ENCODE results near the gene CYP26B1. TPM values are rescaled to one million over a fixed set of nuclear protein-coding genes. Genes with fewer than 3 reads are reported as not detected.

The CYP26B1 gene
- total RNA-seq, 1 experiment from 2014 or later = 3.0 TPM

GRCh38 chr2:72141881-72142451 lies 5.7 kb downstream of the CYP26B1 start:
- no TSS peak for BruUV-seq (replicated peaks)
- TF ChIP-seq, protein P1, sequence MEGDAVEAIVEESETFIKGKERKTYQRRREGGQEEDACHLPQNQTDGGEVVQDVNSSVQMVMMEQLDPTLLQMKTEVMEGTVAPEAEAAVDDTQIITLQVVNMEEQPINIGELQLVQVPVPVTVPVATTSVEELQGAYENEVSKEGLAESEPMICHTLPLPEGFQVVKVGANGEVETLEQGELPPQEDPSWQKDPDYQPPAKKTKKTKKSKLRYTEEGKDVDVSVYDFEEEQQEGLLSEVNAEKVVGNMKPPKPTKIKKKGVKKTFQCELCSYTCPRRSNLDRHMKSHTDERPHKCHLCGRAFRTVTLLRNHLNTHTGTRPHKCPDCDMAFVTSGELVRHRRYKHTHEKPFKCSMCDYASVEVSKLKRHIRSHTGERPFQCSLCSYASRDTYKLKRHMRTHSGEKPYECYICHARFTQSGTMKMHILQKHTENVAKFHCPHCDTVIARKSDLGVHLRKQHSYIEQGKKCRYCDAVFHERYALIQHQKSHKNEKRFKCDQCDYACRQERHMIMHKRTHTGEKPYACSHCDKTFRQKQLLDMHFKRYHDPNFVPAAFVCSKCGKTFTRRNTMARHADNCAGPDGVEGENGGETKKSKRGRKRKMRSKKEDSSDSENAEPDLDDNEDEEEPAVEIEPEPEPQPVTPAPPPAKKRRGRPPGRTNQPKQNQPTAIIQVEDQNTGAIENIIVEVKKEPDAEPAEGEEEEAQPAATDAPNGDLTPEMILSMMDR (IDR thresholded peaks at IDR 0.05; ENCODE audit: unreplicated experiment) = no peak
- peaks cover 23% of the 10 kb centered on the region for H3K36me3 Mint-ChIP-seq (ENCODE audit: insufficient read depth, unreplicated experiment)
- H3K9me3 Mint-ChIP-seq (ENCODE audit: low read depth, unreplicated experiment) = no peaks in the 10 kb centered on the region
- H3K4me1 Mint-ChIP-seq (ENCODE audit: low read depth, unreplicated experiment) = peaks cover 8% of the 10 kb centered on the region
- CTCF ChIA-PET = no interaction called here
- H3K4me3 Mint-ChIP-seq (ENCODE audit: low read depth, unreplicated experiment) = no peak overlapping the region
- no peak for DNase-seq
- intact Hi-C loops (cut with micrococcal nuclease; ENCODE audit: unreplicated experiment) = no loop called here
- peaks cover 28% of the 10 kb centered on the region for H3K27me3 Mint-ChIP-seq (ENCODE audit: unreplicated experiment)
- H3K27ac Mint-ChIP-seq (ENCODE audit: unreplicated experiment) = no peak overlapping the region

DNA sequence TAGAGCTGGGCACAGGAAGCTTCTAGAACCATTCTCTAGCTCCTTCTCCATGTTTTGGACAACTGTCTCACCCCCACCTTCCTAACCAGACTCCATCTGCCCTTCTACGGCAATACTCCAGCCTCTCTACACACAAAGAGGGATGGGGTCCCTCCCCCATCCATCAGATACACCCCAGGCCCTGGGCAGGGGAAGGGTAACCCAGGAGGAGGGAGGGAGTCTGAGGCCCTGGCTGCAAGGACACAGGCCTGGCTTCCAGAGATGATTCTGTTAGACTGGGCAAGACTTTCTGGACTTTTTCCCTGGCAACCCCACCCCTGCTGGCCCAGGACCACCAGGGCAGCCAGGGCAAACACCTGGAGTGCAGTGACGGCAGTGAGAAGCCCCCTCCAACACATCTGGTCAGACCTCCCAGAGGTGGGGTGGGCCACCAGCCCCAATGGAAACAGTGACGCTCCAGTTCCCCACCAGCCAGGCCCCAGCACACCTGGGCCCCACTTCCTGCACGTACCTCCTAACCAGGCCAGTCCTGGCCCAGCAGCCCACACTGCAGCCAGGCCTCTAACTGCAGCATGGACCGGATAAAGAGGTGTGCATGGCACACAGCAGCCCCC lies 6.5 kb downstream of the CYP26B1 start:
- no peak overlapping the region for H3K27ac Mint-ChIP-seq (ENCODE audit: unreplicated experiment)
- H3K4me3 Mint-ChIP-seq (ENCODE audit: low read depth, unreplicated experiment) = no peak overlapping the region
- no TSS peak for BruUV-seq (replicated peaks)
- CTCF ChIA-PET = no interaction called here
- peaks cover 23% of the 10 kb centered on the region for H3K36me3 Mint-ChIP-seq (ENCODE audit: insufficient read depth, unreplicated experiment)
- H3K4me1 Mint-ChIP-seq (ENCODE audit: low read depth, unreplicated experiment) = no peaks in the 10 kb centered on the region
- no peaks in the 10 kb centered on the region for H3K9me3 Mint-ChIP-seq (ENCODE audit: low read depth, unreplicated experiment)
- peaks cover 20% of the 10 kb centered on the region for H3K27me3 Mint-ChIP-seq (ENCODE audit: unreplicated experiment)
- TF ChIP-seq, protein P1 (IDR thresholded peaks at IDR 0.05; ENCODE audit: unreplicated experiment) = no peak
- intact Hi-C loops (cut with micrococcal nuclease; ENCODE audit: unreplicated experiment) = no loop called here
- DNase-seq = no peak

GRCh38 chr2:72140621-72140960 lies 7.1 kb downstream of the CYP26B1 start:
- no peaks in the 10 kb centered on the region for H3K4me1 Mint-ChIP-seq (ENCODE audit: low read depth, unreplicated experiment)
- peaks cover 16% of the 10 kb centered on the region for H3K27me3 Mint-ChIP-seq (ENCODE audit: unreplicated experiment)
- TF ChIP-seq, protein P1 (IDR thresholded peaks at IDR 0.05; ENCODE audit: unreplicated experiment) = no peak
- no peak overlapping the region for H3K27ac Mint-ChIP-seq (ENCODE audit: unreplicated experiment)
- intact Hi-C loops (cut with micrococcal nuclease; ENCODE audit: unreplicated experiment) = no loop called here
- BruUV-seq (replicated peaks) = no TSS peak
- H3K9me3 Mint-ChIP-seq (ENCODE audit: low read depth, unreplicated experiment) = no peaks in the 10 kb centered on the region
- no peak overlapping the region for H3K4me3 Mint-ChIP-seq (ENCODE audit: low read depth, unreplicated experiment)
- peaks cover 20% of the 10 kb centered on the region for H3K36me3 Mint-ChIP-seq (ENCODE audit: insufficient read depth, unreplicated experiment)
- CTCF ChIA-PET = interaction anchor here (1.2 kb wide), 1 partner anchor 217 kb away, joined by 3 read pairs; no protein-coding TSS in a partner anchor
- no peak for DNase-seq

GRCh38 chr2:72139874-72140620 lies 7.6 kb downstream of the CYP26B1 start:
- no peaks in the 10 kb centered on the region for H3K9me3 Mint-ChIP-seq (ENCODE audit: low read depth, unreplicated experiment)
- intact Hi-C loops (cut with micrococcal nuclease; ENCODE audit: unreplicated experiment) = no loop called here
- DNase-seq = no peak
- no TSS peak for BruUV-seq (replicated peaks)
- H3K36me3 Mint-ChIP-seq (ENCODE audit: insufficient read depth, unreplicated experiment) = peaks cover 15% of the 10 kb centered on the region
- no peak overlapping the region for H3K27ac Mint-ChIP-seq (ENCODE audit: unreplicated experiment)
- TF ChIP-seq, protein P1 (IDR thresholded peaks at IDR 0.05; ENCODE audit: unreplicated experiment) = no peak
- H3K4me1 Mint-ChIP-seq (ENCODE audit: low read depth, unreplicated experiment) = no peaks in the 10 kb centered on the region
- H3K27me3 Mint-ChIP-seq (ENCODE audit: unreplicated experiment) = peaks cover 16% of the 10 kb centered on the region
- H3K4me3 Mint-ChIP-seq (ENCODE audit: low read depth, unreplicated experiment) = no peak overlapping the region
- CTCF ChIA-PET = interaction anchor here (1.2 kb wide), 1 partner anchor 216 kb away, joined by 3 read pairs; no protein-coding TSS in a partner anchor

All from Calu3 (cell line).